Brain microvascular endothelial cell (primary cell): ENCODE results near the gene CHRM2.
A peak's percentile ranks its signal among the peaks of the same experiment; 100 is the strongest.

Experiments used
- DNase-seq: peaks from one replicate; pipeline ENCODE4 v3.0.0-alpha.2; 2020
- H3K27ac ChIP-seq: fragments of 250-450 bp; sonication (Bioruptor Pico); 2 replicates; pipeline ENCODE4 v1.5.1; 2020; ENCODE audit warnings: mild to moderate bottlenecking, moderate library complexity
- H3K27me3 ChIP-seq: fragments of 250-450 bp; sonication (Bioruptor Pico); replicated peaks from 2 replicates; pipeline ENCODE4 v1.5.1; 2020; ENCODE audit warnings: mild to moderate bottlenecking
- H3K36me3 ChIP-seq: fragments of 250-450 bp; sonication (Bioruptor Pico); replicated peaks from 2 replicates; pipeline ENCODE4 v1.5.1; 2020; ENCODE audit warnings: mild to moderate bottlenecking
- H3K4me3 ChIP-seq: 2 replicates; pipeline ENCODE4 v1.5.1; 2011; ENCODE audit warnings: low read depth, mild to moderate bottlenecking, control low read depth, low read length, moderate library complexity
- CTCF ChIP-seq: IDR thresholded peaks from 2 replicates; pipeline ENCODE4 v1.5.1; 2011; ENCODE audit warnings: low read depth, mild to moderate bottlenecking, moderate library complexity, low read length, control low read depth, inconsistent platforms; ENCODE audit errors: missing control alignments
- in situ Hi-C: cut with HindIII; loops from 2 replicates; pipeline ENCODE4 v1.10.0; 2017; ENCODE audit warnings: low sequenced_read_pairs, low pct_ligation_motif_present

Gene CHRM2

GRCh38 chr7:136919820-136920219 is 51.4 kb downstream of the CHRM2 start:
- Histone ChIP-seq H3K36me3 (no peaks in the 10 kb centered on the region), H3K4me3 (no peak overlapping the region), H3K27ac (no peak overlapping the region), H3K27me3 (no peaks in the 10 kb centered on the region)
- DNase-seq = no peak
- no peak for TF ChIP-seq CTCF
- in situ Hi-C loops = no loop called here

- Histone ChIP-seq H3K27me3 (no peaks in the 10 kb centered on the region), H3K27ac (no peak overlapping the region), H3K36me3 (no peaks in the 10 kb centered on the region), H3K4me3 (no peak overlapping the region)
- peak; percentile 68 for DNase-seq
- TF ChIP-seq CTCF = no peak
- in situ Hi-C loops = no loop called here
These were observed 54.7 kb downstream of the CHRM2 start for GRCh38 chr7:136923111-136923667.

GRCh38 chr7:136925044-136925443 is 56.6 kb downstream of the CHRM2 start:
- no peak for TF ChIP-seq CTCF

GRCh38 chr7:136925556-136925955 is 57.1 kb downstream of the CHRM2 start:
- in situ Hi-C loops = no loop called here
- H3K4me3 ChIP-seq = no peak overlapping the region
- H3K27me3 ChIP-seq = no peaks in the 10 kb centered on the region
- H3K27ac ChIP-seq = peak overlapping the region; percentile 27
- no peaks in the 10 kb centered on the region for H3K36me3 ChIP-seq
- DNase-seq = peak; percentile 47
- no peak for TF ChIP-seq CTCF

More at GRCh38 chr7:136925044-136925443, 56.6 kb downstream of the CHRM2 start:
- H3K36me3 ChIP-seq = no peaks in the 10 kb centered on the region
- DNase-seq = peak; percentile 61
- in situ Hi-C loops = no loop called here
- no peak overlapping the region for H3K4me3 ChIP-seq
- no peaks in the 10 kb centered on the region for H3K27me3 ChIP-seq
- H3K27ac ChIP-seq = peak overlapping the region; percentile 27

- DNase-seq = no peak
- in situ Hi-C loops = no loop called here
- no peak overlapping the region for H3K27ac ChIP-seq
- H3K4me3 ChIP-seq = no peak overlapping the region
- no peaks in the 10 kb centered on the region for H3K36me3 ChIP-seq
- no peak for TF ChIP-seq CTCF
- H3K27me3 ChIP-seq = no peaks in the 10 kb centered on the region
These were observed 62.9 kb downstream of the CHRM2 start for GRCh38 chr7:136931169-136931867.
